Endothelial cell of umbilical vein (primary cell): Measurements from ENCODE around the gene ADM5. TPM values are rescaled to one million over a fixed set of nuclear protein-coding genes. Genes with fewer than 3 reads are reported as not detected.

Source experiments
- BruUV-seq: library from RNA; stranded (reverse); fragments of 400-500 nt; replicated peaks from 2 replicates; lab custom pipeline; 2021; lab: Mats Ljungman, UMichigan
- CTCF ChIA-PET: fragments of 300-600, 350-600 bp; sonication (Branson Sonifier 250); formaldehyde crosslinking; loops from one replicate; lab custom pipeline; 2021; ENCODE audit warnings: antibody characterized with exemption, inconsistent platforms; lab: Charles Lee
- POLR2A ChIA-PET: fragments of 300-600, 350-600 bp; sonication (Branson Sonifier 250); formaldehyde crosslinking; loops from one replicate; lab custom pipeline; 2021; ENCODE audit warnings: antibody characterized with exemption, inconsistent platforms; lab: Charles Lee
- DNase-seq: peaks from one replicate; pipeline ENCODE4 v3.0.0-alpha.2; 2011; ENCODE audit warnings: low read depth, low spot score
- FAIRE-seq: peaks from 2 replicates; lab custom pipeline; 2011; peaks lifted over from hg19 to GRCh38; lab: Jason Lieb, UNC
- H2AFZ ChIP-seq: 2 replicates; pipeline ENCODE4 v1.6.0; 2012; ENCODE audit warnings: low read depth, low read length, control low read depth, inconsistent platforms
- H3K27ac ChIP-seq: 2 replicates; pipeline ENCODE4 v1.5.1; 2011; ENCODE audit warnings: low read depth, mild to moderate bottlenecking, control low read depth, low read length, moderate library complexity; ENCODE audit not compliant: insufficient read depth
- H3K27me3 ChIP-seq, 2 experiments: 2 replicates each; pipeline versions ENCODE4 v1.6.0 to v1.6.1; 2011; ENCODE audit warnings: low read length in 2 of 2, mixed read lengths in 1 of 2; ENCODE audit not compliant: control insufficient read depth in 2 of 2, insufficient read depth in 2 of 2
- H3K36me3 ChIP-seq, 2 experiments: 2 replicates in 1 of 2; 3 replicates in 1 of 2; pipeline ENCODE4 v1.5.1; 2011; ENCODE audit warnings: low read length in 2 of 2, mild to moderate bottlenecking in 1 of 2, moderate library complexity in 1 of 2; ENCODE audit not compliant: control insufficient read depth in 2 of 2, insufficient read depth in 2 of 2; ENCODE audit errors: extremely low read depth in 1 of 2
- H3K4me1 ChIP-seq: 3 replicates; pipeline ENCODE4 v1.5.1; 2011; ENCODE audit warnings: mild to moderate bottlenecking, low read length; ENCODE audit not compliant: control insufficient read depth, insufficient read depth; ENCODE audit errors: extremely low read depth
- H3K4me2 ChIP-seq: 2 replicates; pipeline ENCODE4 v1.6.1; 2011; ENCODE audit warnings: low read length, control low read depth, mixed read lengths; ENCODE audit not compliant: insufficient read depth
- H3K4me3 ChIP-seq, 3 experiments: fragments of 200-600 bp in 1 of 3; sonication (generic), shearing (Covaris generic) in 1 of 3; replicated peaks in 1 of 3; 2 replicates each; pipeline ENCODE4 v1.5.1; 2011 to 2016; ENCODE audit warnings: control low read depth in 3 of 3, low read length in 3 of 3, mild to moderate bottlenecking in 2 of 3, inconsistent platforms in 1 of 3, low read depth in 1 of 3, moderate library complexity in 1 of 3; ENCODE audit not compliant: insufficient read depth in 1 of 3
- H3K79me2 ChIP-seq: 2 replicates; pipeline ENCODE4 v1.6.0; 2012; ENCODE audit warnings: low read length, inconsistent platforms; ENCODE audit not compliant: control insufficient read depth, insufficient read depth
- H3K9ac ChIP-seq: replicated peaks from 2 replicates; pipeline ENCODE3; 2011; ENCODE audit warnings: low read length, control low read depth; ENCODE audit not compliant: insufficient read depth; ENCODE audit errors: extremely low read depth
- H3K9me1 ChIP-seq: replicated peaks from 3 replicates; pipeline ENCODE4 v1.6.0; 2011; ENCODE audit warnings: mild to moderate bottlenecking, low read length; ENCODE audit not compliant: control insufficient read depth, insufficient read depth; ENCODE audit errors: extremely low read depth
- H3K9me3 ChIP-seq: replicated peaks from 2 replicates; pipeline ENCODE4 v1.5.1; 2012; ENCODE audit warnings: low read length, inconsistent platforms; ENCODE audit not compliant: control insufficient read depth, insufficient read depth
- H4K20me1 ChIP-seq: replicated peaks from 2 replicates; pipeline ENCODE3; 2011; ENCODE audit warnings: mild to moderate bottlenecking, low read length; ENCODE audit not compliant: control insufficient read depth, insufficient read depth; ENCODE audit errors: extremely low read depth
- CTCF ChIP-seq, 2 donors: IDR thresholded peaks; 1 replicate in 1 of 2; 2 replicates in 1 of 2; pipeline ENCODE4 v1.5.1; 2011; ENCODE audit warnings: low read length in 2 of 2, mild to moderate bottlenecking in 2 of 2, moderate library complexity in 2 of 2, control low read depth in 1 of 2, inconsistent platforms in 1 of 2, low read depth in 1 of 2; ENCODE audit not compliant: insufficient read depth in 1 of 2; ENCODE audit errors: extremely low read depth in 1 of 2
- EZH2 ChIP-seq: IDR thresholded peaks from 2 replicates; pipeline ENCODE4 v1.6.1; 2012; ENCODE audit warnings: borderline replicate concordance, low read depth, mild to moderate bottlenecking, moderate library complexity, low read length, inconsistent platforms; ENCODE audit not compliant: severe bottlenecking
- GATA2 ChIP-seq: IDR thresholded peaks from 2 replicates; pipeline ENCODE4 v1.7.0; 2011; ENCODE audit warnings: low read depth, mild to moderate bottlenecking, moderate library complexity, mixed read lengths, low read length; ENCODE audit not compliant: insufficient read length, insufficient read depth
- JUN ChIP-seq: IDR thresholded peaks from 2 replicates; pipeline ENCODE4 v1.6.1; 2011; ENCODE audit warnings: borderline replicate concordance, low read depth; ENCODE audit not compliant: insufficient read length, insufficient read depth
- MAX ChIP-seq: IDR thresholded peaks from 2 replicates; pipeline ENCODE4 v1.6.1; 2011; ENCODE audit not compliant: insufficient read depth, insufficient read length
- MYC ChIP-seq: IDR thresholded peaks from one replicate; pipeline ENCODE4 v1.6.1; 2011; ENCODE audit warnings: mild to moderate bottlenecking, low read depth, low read length
- POLR2AphosphoS5 ChIP-seq: IDR thresholded peaks from 2 replicates; pipeline ENCODE4 v1.6.1; 2012; ENCODE audit warnings: low read depth, mild to moderate bottlenecking, control low read depth, low read length, moderate library complexity; ENCODE audit not compliant: insufficient read depth
- dilution Hi-C: fragments of 300-500 bp; cut with MboI; formaldehyde crosslinking; loops from one replicate; pipeline ENCODE4 v1.15.0; 2019; ENCODE audit warnings: low sequenced_read_pairs; ENCODE audit not compliant: extremely low pct_ligation_motif_present
- intact Hi-C: fragments of 100-400 bp; cut with micrococcal nuclease; formaldehyde crosslinking; loops from one replicate; pipeline ENCODE4 v1.10.0; 2022
- polyA plus RNA-seq, 4 experiments: library from polyadenylated mRNA; depleted of rRNA in 3 of 4; stranded (reverse) in 3 of 4; unstranded in 1 of 4; fragments of >200 nt; gene quantifications; 2 replicates each; pipeline versions ENCODE4 v1.2.1 to v1.2.3, GENCODE V29; 2011 to 2012; ENCODE audit warnings: missing spikeins in 1 of 4
- total RNA-seq: library from RNA; stranded (reverse); gene quantifications from 2 replicates; pipeline ENCODE4 v1.2.3, GENCODE V29; 2021

The ADM5 gene
- total and polyA plus RNA-seq, 2 donors (not counting 3 experiments of a cell fraction or from before 2014, with no cell fraction given) = 3.3 to 4.4 TPM

DNA sequence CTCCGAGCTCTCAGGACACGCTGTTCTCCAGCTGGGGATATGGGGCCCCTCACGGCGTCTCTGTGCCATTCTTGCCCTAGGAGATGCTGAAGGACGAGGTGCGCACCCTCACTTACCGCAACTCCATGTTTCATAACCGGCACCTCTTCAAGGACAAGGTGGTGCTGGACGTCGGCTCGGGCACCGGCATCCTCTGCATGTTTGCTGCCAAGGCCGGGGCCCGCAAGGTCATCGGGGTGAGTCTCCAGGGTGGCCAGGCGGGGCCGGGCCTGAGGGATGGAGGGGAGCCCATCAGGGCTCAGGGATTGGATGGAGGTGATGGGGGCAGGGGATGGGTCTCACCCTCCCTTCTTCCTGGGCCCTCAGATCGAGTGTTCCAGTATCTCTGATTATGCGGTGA is 7.6 kb upstream of the ADM5 start:
- dilution Hi-C loops = no loop called here
- Histone ChIP-seq H4K20me1 (no peaks in the 10 kb centered on the region), H3K36me3 (peaks cover 8 to 29% of the 10 kb centered on the region in 2 experiments), H3K9me3 (no peaks in the 10 kb centered on the region), H3K27me3 (no peaks in the 10 kb centered on the region), H3K79me2 (peaks cover 47% of the 10 kb centered on the region), H3K4me2 (no peak overlapping the region), H3K4me3 (no peak overlapping the region), H2AFZ (no peak overlapping the region), H3K9me1 (no peaks in the 10 kb centered on the region), H3K27ac (no peak overlapping the region), H3K4me1 (peaks cover 21% of the 10 kb centered on the region), H3K9ac (no peak overlapping the region)
- intact Hi-C loops = no loop called here
- TF ChIP-seq CTCF (IDR thresholded peaks at IDR 0.05; ENCODE audit: extremely low read depth in 1 of 2, insufficient read depth in 1 of 2, low read depth in 1 of 2, low read length in 2 of 2) = no peak
- no peak for FAIRE-seq
- DNase-seq = no peak
- ChIA-PET POLR2A (no interaction called here), CTCF (interaction anchor here (1.3 to 1.6 kb wide), 2 partner anchors 18 to 179 kb away, joined by 6 read pairs; no protein-coding TSS in a partner anchor)
- no TSS peak for BruUV-seq

DNA sequence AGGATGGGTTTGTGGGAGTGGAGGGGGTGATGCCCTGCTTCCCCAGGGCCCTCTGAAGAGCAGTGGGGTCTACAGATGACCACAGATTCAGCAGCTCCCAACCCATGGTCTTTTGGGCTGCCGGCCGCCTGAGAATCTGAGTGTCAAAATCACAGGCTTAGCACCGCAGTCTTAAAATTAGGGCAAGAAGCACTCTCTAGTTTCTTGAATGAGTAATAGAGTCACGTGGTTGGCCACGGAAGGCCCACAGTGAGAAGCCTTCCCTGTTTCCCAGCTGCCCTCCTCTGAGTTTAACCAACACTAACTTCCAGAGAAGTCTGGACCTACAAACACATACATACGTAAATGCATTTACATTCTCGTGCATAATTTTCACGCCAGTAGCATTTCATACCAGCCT is 7.1 kb upstream of the ADM5 start:
- no peak for TF ChIP-seq POLR2AphosphoS5
- no peak for TF ChIP-seq EZH2
- no peak for TF ChIP-seq GATA2
- no peak for TF ChIP-seq JUN
- TF ChIP-seq CTCF (IDR thresholded peaks at IDR 0.05; ENCODE audit: extremely low read depth in 1 of 2, insufficient read depth in 1 of 2, low read depth in 1 of 2, low read length in 2 of 2) = no peak
- no peak for TF ChIP-seq MAX
- TF ChIP-seq MYC = no peak
- H2AFZ ChIP-seq = no peak overlapping the region
- FAIRE-seq = no peak
- peaks cover 45% of the 10 kb centered on the region for H3K79me2 ChIP-seq
- H3K9me1 ChIP-seq = no peaks in the 10 kb centered on the region
- dilution Hi-C loops (no loop called here), intact Hi-C loops (no loop called here)
- H3K27ac ChIP-seq = no peak overlapping the region
- no peak overlapping the region for H3K4me2 ChIP-seq
- H3K4me3 ChIP-seq = no peak overlapping the region
- CTCF ChIA-PET = no interaction called here
- POLR2A ChIA-PET = no interaction called here
- peaks cover 25% of the 10 kb centered on the region for H3K4me1 ChIP-seq
- no peaks in the 10 kb centered on the region for H4K20me1 ChIP-seq
- BruUV-seq = no TSS peak
- H3K27me3 ChIP-seq = no peaks in the 10 kb centered on the region
- no peak overlapping the region for H3K9ac ChIP-seq
- no peaks in the 10 kb centered on the region for H3K9me3 ChIP-seq
- H3K36me3 ChIP-seq = peaks cover 8 to 32% of the 10 kb centered on the region in 2 experiments
- no peak for DNase-seq
